GM21360 (cell line): ENCODE measurements around the gene EXOC3L4.
"Not testable (repeated sequence)": the region's sequence is repeated elsewhere in the genome, so short reads cannot be mapped to it uniquely, and the experiment has no call there.

Experiments
- ATAC-seq: cut with Tn5 transposase; IDR thresholded peaks from one replicate; pipeline ENCODE4 v1.9.1; 2021; ENCODE audit warnings: mild to moderate bottlenecking, moderate library complexity; ENCODE audit not compliant: unreplicated experiment

Gene EXOC3L4

GRCh38 chr14:103146141-103146709 lies 51.7 kb downstream of the EXOC3L4 start:
- ATAC-seq, result no peak

- no peak for ATAC-seq
Measured at GRCh38 chr14:103149351-103150237, 55.1 kb downstream of the EXOC3L4 start.

- no peak for ATAC-seq
Measured at GRCh38 chr14:103151270-103151945, 56.9 kb downstream of the EXOC3L4 start.

GRCh38 chr14:103155010-103155409 lies 60.5 kb downstream of the EXOC3L4 start:
- ATAC-seq, result no peak

GRCh38 chr14:103155416-103155815 lies 60.9 kb downstream of the EXOC3L4 start:
- ATAC-seq, result not testable (repeated sequence)

GRCh38 chr14:103155826-103156394 lies 61.4 kb downstream of the EXOC3L4 start:
- no peak for ATAC-seq

GRCh38 chr14:103156651-103157378 lies 62.3 kb downstream of the EXOC3L4 start:
- ATAC-seq, result no peak

- no peak for ATAC-seq
Measured at GRCh38 chr14:103157969-103158368, 63.4 kb downstream of the EXOC3L4 start.

GRCh38 chr14:103158688-103159087 lies 64.2 kb downstream of the EXOC3L4 start:
- ATAC-seq, result no peak
